Amniotic stem cell (primary cell): ENCODE measurements around the gene ZSWIM7.

Source experiments
- DNase-seq: peaks from one replicate; lab custom pipeline; 2025; lab: John Stamatoyannopoulos, UW

Gene ZSWIM7

GRCh38 chr17:15999141-15999973 lies at the start of gene ZSWIM7, which contains the start of gene TTC19:
Gene ZSWIM7, minus strand, starts transcription at chr17:15999704. Its CDS starts 110 bp downstream, at chr17:15999594.
Gene TTC19, plus strand, starts transcription at chr17:15999824. Its CDS starts 25 bp downstream, at chr17:15999849.
- peak; percentile 87 for DNase-seq

GRCh38 chr17:16048811-16049449 lies 49.4 kb upstream of the ZSWIM7 start:
- no peak for DNase-seq

GRCh38 chr17:16046966-16047365 lies 47.5 kb upstream of the ZSWIM7 start:
- no peak for DNase-seq

- no peak for DNase-seq
Observed at GRCh38 chr17:16044487-16044886, 45.0 kb upstream of the ZSWIM7 start.

- DNase-seq = peak; percentile 39
Observed at GRCh38 chr17:16040710-16041251, 41.3 kb upstream of the ZSWIM7 start.

GRCh38 chr17:16037636-16038035 lies 38.1 kb upstream of the ZSWIM7 start:
- no peak for DNase-seq

- no peak for DNase-seq
Observed at GRCh38 chr17:16036261-16036660, 36.8 kb upstream of the ZSWIM7 start.

GRCh38 chr17:16033729-16034349 lies 34.3 kb upstream of the ZSWIM7 start:
- no peak for DNase-seq

- DNase-seq = peak; percentile 83
Observed at GRCh38 chr17:16027708-16028584, 28.4 kb upstream of the ZSWIM7 start.

GRCh38 chr17:16026895-16027294 lies 27.4 kb upstream of the ZSWIM7 start:
- DNase-seq = no peak

- DNase-seq = no peak
Observed at GRCh38 chr17:16025202-16025601, 25.7 kb upstream of the ZSWIM7 start.

GRCh38 chr17:16023881-16024280 lies 24.4 kb upstream of the ZSWIM7 start:
- DNase-seq = no peak

- no peak for DNase-seq
Observed at GRCh38 chr17:16019347-16019746, 19.8 kb upstream of the ZSWIM7 start.

GRCh38 chr17:16013943-16014407 lies 14.5 kb upstream of the ZSWIM7 start:
- DNase-seq = peak; percentile 28

GRCh38 chr17:16007439-16007838 lies 7.9 kb upstream of the ZSWIM7 start:
- DNase-seq = no peak

- no peak for DNase-seq
Observed at GRCh38 chr17:16005636-16006035, 6.1 kb upstream of the ZSWIM7 start.

GRCh38 chr17:16003841-16004240 lies 4.3 kb upstream of the ZSWIM7 start:
- no peak for DNase-seq

GRCh38 chr17:16002708-16003260 lies 3.3 kb upstream of the ZSWIM7 start:
- DNase-seq = no peak

- no peak for DNase-seq
Observed at GRCh38 chr17:16001226-16001897, 1.9 kb upstream of the ZSWIM7 start.
